ENCODE results near the gene HOXA11.

Gene HOXA11

DNA sequence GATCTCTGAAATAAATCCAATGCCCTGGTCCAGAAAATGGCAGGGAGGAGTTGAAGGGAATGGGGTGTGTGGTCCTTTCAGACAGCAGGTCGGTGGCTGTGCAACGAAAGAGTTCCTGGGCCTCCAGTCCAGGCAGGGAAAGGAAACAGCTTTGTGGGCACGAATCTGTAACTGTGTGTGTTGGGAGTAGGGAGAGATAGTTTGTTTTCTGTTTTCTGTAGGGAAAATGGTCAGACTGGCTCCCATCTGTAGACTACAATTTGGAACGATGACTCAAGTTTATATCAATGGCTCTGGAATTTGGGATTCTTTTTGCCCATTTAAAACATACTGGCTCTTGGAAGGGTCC, 17.1 kb downstream of the HOXA11 start:
- DNase-seq = no peak

GRCh38 chr7:27166531-27167505, 18.2 kb downstream of the HOXA11 start:
- no peak for DNase-seq

GRCh38 chr7:27165996-27166530, 19.0 kb downstream of the HOXA11 start:
- DNase-seq = no peak

GRCh38 chr7:27165089-27165995, 19.7 kb downstream of the HOXA11 start, which contains the start of gene HOXA9:
HOXA9 (minus strand) TSS chr7:27165537; CDS start chr7:27165457, 80 bp downstream.
- DNase-seq = peak; percentile 63

GRCh38 chr7:27164367-27165088, 20.5 kb downstream of the HOXA11 start:
- no peak for DNase-seq

DNA sequence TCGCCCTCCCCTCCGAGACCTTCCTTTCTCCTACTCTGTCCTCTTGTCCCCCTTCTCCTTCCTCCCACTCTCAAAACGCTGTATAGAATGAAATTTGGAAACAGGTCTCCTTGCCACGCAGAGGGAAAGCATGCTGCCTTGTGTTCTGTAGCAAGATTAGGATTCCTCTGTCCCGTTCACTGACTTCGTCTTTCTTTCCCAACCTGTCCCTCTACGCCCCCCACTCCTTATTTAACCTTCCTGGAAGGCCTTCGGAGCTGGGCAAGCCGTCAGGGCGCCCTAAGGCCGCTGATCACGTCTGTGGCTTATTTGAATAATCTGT, 21.0 kb downstream of the HOXA11 start:
- DNase-seq = no peak

DNA sequence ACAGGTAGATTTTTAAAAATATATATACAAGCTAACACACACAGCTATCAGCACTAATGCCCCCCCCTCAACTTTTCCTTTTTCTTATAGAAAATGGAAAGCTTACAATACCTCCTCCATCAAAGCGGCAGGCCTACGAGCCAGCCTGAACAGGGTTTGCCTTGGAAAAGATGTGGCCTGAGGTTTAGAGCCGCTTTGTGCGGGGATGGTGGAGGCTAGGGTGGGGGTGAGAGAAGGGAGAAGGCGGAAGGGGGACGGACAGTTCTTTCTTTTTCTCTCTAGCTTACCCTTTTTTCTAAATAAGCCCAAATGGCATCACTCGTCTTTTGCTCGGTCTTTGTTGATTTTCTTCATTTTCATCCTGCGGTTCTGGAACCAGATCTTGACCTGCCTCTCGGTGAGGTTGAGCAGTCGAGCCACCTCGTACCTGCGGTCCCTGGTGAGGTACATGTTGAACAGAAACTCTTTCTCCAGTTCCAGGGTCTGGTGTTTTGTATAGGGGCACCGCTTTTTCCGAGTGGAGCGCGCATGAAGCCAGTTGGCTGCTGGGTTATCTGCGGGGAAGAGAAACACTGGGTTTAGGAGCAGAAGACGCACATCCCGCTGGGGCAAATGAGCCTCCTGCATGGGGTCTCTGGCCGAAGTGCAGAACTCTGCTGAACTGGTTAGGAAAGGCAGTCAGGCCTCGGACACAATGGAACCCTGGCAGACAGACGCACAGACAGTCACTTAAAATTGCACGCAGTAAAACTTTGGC, 21.6 kb downstream of the HOXA11 start:
- DNase-seq = no peak

GRCh38 chr7:27162561-27163287, 22.3 kb downstream of the HOXA11 start:
- no peak for DNase-seq

DNA sequence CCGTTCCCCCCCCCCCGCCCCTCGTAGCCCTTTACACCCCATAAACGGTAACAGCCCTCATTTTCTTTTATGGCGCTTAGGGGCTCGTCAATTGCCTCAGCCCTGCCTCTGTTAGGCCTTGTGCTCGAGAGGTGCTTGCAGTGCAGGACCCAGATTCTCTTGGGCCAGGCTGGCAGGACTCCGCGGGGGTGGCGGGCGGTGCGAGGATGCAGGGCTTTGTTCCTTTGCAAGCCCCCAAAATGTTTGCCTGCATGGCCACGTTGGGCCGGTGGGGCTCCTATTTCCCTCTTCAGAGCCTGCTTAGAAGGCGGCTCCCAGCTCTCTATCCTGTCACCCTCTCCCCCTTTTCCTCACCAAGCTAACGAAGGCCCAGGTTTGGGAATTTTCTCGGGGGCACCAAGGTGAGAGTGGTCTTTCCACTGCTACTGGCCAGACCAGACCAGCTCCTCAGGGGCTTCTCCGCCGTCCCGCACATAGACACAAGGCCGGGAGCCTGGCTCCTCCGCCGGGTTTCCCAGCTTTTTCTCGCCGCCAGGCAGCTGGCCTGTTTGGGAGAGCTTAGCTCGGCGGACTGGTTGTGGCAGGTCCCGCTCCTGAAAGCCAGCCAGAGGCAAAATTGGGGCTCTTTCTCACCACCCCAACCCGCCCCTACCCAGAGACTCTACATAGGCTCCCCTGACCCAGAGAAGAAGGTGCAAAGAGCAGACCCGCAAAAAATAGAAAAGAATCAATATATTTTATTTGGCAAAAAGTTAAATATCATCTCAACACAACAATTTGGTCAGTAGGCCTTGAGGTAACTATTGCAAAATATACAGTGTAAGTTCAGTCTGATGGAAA, 23.1 kb downstream of the HOXA11 start:
- DNase-seq = no peak

- peak; percentile 36 for DNase-seq
Measured at GRCh38 chr7:27161214-27161720, 23.8 kb downstream of the HOXA11 start.

- peak; percentile 82 for DNase-seq
Measured at GRCh38 chr7:27160546-27161213, 24.4 kb downstream of the HOXA11 start.

DNA sequence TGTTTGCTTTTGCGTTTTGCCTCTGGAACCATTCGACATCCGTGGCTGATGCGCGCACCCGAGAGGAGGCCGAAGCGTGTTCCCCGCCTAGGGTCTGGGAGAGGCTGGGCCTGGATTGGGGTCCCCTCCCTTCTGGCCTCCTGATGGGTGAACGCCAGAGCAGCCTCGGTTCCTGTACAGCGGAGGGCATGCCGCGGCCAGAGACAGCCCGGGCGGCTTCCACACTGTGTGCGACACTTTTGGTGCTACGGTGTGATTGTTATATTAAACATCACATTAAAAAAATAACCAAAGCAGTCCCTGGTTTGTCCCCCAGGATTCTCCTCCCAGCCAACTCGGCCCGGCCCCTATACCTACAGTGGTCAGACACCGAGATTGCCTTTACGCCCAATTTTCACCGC, 24.9 kb downstream of the HOXA11 start:
- no peak for DNase-seq

DNA sequence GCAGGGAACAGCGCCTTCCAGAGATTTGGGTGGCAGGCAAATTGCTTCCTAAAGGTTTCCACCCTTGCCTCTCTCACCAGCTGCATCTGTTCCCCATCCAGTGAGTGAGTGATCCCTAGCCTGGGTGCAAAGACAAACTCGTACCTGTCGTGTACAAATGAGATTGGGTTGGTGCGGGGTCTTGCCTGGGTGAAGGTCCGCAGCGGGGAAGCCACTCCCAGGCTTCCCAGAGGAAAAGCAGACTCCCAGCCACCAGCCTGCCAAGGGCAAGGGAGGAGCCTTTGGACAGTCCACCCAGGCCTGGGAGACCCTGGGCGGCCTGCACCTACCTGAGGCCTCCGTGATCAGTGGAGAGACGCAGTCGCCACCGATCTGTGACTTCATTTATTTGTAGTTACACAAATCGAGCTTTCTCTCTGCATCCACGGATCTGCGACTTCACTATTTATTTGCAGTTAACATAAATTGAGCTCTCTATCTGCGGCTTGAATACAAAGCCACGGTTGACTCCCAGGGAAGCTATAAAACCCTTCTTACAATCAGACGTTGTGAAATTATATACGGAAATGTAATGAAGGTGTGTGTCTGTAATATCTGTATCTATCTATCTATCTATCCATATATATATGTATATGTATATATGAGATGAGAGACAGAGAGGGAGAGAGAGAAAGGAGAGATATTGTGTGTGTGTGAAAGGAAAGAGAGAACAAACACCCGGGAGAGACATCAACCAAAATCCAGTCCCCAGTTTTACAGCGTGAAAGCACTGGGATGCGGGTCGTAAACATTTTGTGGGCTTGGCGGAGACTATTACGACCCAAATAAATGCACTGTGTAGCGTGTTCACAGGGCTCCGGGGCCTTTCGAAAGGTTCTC, 25.5 kb downstream of the HOXA11 start:
- no peak for DNase-seq

DNA sequence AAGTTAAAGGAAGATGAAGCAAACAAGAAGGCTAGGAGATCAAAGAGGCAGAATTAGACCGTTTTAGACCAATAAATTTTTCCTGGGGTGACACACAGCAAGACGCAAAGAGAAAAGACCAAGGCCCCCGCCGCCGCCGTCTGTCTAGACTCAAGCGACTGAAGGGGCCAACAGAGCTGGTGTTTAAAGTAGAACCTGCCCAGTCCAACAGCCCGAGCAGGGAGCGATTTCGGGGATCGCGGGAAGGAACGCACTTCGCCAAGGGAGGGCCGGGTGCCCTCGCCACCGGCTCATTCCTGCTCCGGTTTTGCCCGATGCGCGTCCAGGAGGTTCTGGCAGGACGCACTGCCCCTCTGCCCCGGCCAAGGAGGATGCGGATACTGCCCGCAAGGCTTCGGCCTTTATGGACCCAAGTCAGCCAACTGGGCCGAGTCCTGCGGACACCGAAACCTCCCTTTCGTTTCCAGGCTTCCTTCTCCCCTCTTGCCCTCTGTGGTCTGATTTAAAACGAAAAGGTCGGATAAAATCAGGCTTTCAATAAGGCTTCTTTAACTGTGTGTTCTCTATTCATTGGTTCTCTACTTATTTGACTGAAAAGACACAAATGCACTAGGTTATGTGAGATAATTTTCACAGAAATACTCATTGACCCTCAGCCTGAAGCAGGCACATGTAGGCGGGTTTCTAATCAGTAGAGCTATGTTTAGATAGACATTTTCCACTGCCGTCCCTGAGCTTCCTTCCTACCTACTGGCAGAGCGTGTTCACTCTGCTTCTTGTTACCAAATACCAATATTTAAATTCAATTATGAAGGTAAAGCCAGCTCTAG, 26.4 kb downstream of the HOXA11 start:
- DNase-seq = no peak

GRCh38 chr7:27157702-27158431, 27.2 kb downstream of the HOXA11 start:
- DNase-seq = no peak

DNA sequence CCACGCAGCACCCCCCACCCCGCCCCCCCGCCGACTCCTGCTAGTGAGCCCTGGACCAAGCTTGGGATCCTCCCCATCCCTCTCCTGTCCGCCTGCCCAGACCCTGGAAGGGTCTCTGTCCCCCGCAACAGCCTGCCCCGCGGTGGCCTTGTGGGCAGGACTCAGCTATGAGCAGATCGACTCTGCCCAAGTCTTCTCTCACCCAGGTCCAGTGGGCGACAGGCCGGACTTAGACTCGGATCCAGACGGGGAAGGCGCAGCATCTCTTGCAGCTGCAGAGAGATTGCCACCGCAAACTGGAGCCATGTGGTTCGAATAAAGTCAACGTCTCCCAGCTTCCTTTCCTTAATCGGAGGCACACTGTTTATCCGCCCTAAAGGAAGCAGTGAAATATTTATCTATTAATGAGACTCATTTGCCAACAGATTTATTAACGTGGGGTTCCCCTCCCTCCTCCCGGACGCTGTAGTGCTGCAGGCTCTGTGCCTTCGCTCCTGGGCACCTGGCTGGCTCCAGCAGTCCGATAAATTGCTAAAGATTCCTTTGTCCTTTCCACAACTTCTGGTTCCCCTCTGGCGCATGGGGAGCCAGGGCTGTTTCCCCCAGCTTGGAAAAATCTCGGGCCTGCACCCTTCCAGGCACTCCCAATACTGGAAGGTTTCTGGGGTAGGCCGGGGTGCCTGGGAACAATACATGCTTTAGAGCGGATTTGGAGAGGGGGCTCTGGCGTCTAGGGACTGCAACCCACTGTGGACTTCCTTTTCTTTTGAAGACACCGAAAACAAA, 27.9 kb downstream of the HOXA11 start:
- no peak for DNase-seq
